ENCODE results near the gene TRPM4. TPM values are rescaled to one million over a fixed set of nuclear protein-coding genes. Genes with fewer than 3 reads are reported as not detected.

Gene TRPM4
- total and polyA plus RNA-seq, 2 donors (not counting 3 experiments of a cell fraction or from before 2014, with no cell fraction given) = 17.6 to 38.9 TPM

GRCh38 chr19:49140951-49141350 lies 16.6 kb upstream of the TRPM4 start:
- BruUV-seq (replicated peaks) = no TSS peak
- H3K9me1 ChIP-seq (replicated peaks; ENCODE audit: control insufficient read depth, extremely low read depth, insufficient read depth, low read length) = no peaks in the 10 kb centered on the region
- H3K4me1 ChIP-seq (ENCODE audit: control insufficient read depth, extremely low read depth, insufficient read depth, low read length) = peaks cover 4% of the 10 kb centered on the region
- H3K4me3 ChIP-seq (replicated peaks in 1 of 3; ENCODE audit: insufficient read depth in 1 of 3, low read depth in 1 of 3, low read length in 3 of 3) = no peak overlapping the region
- no peak overlapping the region for H3K9ac ChIP-seq (replicated peaks; ENCODE audit: extremely low read depth, insufficient read depth, low read length)
- no peak overlapping the region for H3K4me2 ChIP-seq (ENCODE audit: insufficient read depth, low read length)
- FAIRE-seq (no peak), DNase-seq (ENCODE audit: low read depth, low spot score) (no peak)
- no peaks in the 10 kb centered on the region for H3K9me3 ChIP-seq (replicated peaks; ENCODE audit: control insufficient read depth, insufficient read depth, low read length)
- H3K36me3 ChIP-seq (ENCODE audit: control insufficient read depth in 2 of 2, extremely low read depth in 1 of 2, insufficient read depth in 2 of 2, low read length in 2 of 2) = no peaks in the 10 kb centered on the region
- intact Hi-C loops (cut with micrococcal nuclease) (no loop called here), dilution Hi-C loops (cut with MboI; ENCODE audit: extremely low pct_ligation_motif_present, low sequenced_read_pairs) (no loop called here)
- no peak overlapping the region for H3K27ac ChIP-seq (ENCODE audit: insufficient read depth, low read depth, low read length)
- no peaks in the 10 kb centered on the region for H4K20me1 ChIP-seq (replicated peaks; ENCODE audit: control insufficient read depth, extremely low read depth, insufficient read depth, low read length)
- no peaks in the 10 kb centered on the region for H3K27me3 ChIP-seq (ENCODE audit: control insufficient read depth in 2 of 2, insufficient read depth in 2 of 2, low read length in 2 of 2)
- POLR2A ChIA-PET = no interaction called here
- no peaks in the 10 kb centered on the region for H3K79me2 ChIP-seq (ENCODE audit: control insufficient read depth, insufficient read depth, low read length)
- CTCF ChIA-PET = interaction anchor here (1.0 to 1.3 kb wide), 3 partner anchors 8 to 58 kb away, joined by 3 to 4 read pairs (median 4); no protein-coding TSS in a partner anchor
- H2AFZ ChIP-seq (ENCODE audit: low read depth, low read length) = no peak overlapping the region
- TF ChIP-seq FOS (IDR thresholded peaks at IDR 0.05; ENCODE audit: borderline replicate concordance, insufficient read depth, low read length) (no peak), MYC (IDR thresholded peaks at IDR 0.05; ENCODE audit: low read depth, low read length) (no peak), JUN (IDR thresholded peaks at IDR 0.05; ENCODE audit: borderline replicate concordance, insufficient read depth, insufficient read length, low read depth) (no peak), POLR2AphosphoS5 (IDR thresholded peaks at IDR 0.05; ENCODE audit: insufficient read depth, low read depth, low read length) (no peak), MAX (IDR thresholded peaks at IDR 0.05; ENCODE audit: insufficient read depth, insufficient read length) (no peak), CTCF (IDR thresholded peaks at IDR 0.05; ENCODE audit: extremely low read depth in 1 of 2, insufficient read depth in 1 of 2, low read depth in 1 of 2, low read length in 2 of 2) (no peak), POLR2A (IDR thresholded peaks at IDR 0.05; ENCODE audit: low read depth, low read length) (no peak), GATA2 (IDR thresholded peaks at IDR 0.05; ENCODE audit: insufficient read depth, insufficient read length, low read depth, low read length) (no peak)

Data from endothelial cell of umbilical vein (primary cell).